Measurements from ENCODE around the gene CAPZB.

DNA sequence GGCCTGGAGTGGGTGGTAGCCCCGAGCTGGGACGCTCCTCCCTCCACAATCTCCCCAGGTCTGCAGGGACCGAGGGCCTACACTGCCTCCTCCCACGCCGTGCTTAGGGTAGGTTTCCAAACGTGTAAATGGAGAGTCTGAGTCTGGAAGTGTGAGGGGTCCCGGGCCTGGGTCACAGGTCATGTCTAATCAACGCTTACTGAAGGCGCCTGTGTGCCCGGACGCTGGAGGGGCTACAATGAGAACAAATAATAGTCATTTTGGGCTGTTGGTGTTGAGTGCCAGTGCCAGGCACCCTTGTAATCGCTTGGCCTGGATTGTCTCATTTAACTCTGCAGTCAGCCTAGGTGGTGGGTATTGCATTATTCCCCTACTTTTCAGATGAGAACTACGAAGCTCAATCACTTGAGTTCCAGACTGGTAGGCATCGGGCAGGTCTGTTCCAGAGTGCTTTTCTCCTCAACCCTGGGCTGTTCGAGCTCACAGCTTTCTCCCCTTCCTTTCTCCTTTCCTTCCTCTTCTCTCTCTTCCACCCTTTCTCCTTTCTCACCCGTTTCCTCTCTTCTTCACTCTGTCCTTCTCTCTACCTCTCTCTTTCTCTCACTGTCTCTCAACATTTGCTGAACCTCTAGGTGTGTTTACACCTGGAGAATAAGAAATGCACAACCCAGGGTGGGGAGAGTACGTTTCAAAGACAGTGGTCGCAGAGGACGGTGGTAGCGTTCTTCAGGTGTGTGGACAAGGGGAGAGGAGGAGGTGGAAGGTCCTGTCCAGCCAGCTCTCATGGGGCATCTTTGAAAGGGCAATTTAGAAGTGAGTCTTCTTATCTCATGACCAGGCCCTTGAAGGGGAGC, 172.3 kb downstream of the CAPZB start:
- TF ChIP-seq EZH2 (IDR thresholded peaks at IDR 0.05; ENCODE audit: borderline replicate concordance, low read length), result no peak
- TF ChIP-seq, protein P1, sequence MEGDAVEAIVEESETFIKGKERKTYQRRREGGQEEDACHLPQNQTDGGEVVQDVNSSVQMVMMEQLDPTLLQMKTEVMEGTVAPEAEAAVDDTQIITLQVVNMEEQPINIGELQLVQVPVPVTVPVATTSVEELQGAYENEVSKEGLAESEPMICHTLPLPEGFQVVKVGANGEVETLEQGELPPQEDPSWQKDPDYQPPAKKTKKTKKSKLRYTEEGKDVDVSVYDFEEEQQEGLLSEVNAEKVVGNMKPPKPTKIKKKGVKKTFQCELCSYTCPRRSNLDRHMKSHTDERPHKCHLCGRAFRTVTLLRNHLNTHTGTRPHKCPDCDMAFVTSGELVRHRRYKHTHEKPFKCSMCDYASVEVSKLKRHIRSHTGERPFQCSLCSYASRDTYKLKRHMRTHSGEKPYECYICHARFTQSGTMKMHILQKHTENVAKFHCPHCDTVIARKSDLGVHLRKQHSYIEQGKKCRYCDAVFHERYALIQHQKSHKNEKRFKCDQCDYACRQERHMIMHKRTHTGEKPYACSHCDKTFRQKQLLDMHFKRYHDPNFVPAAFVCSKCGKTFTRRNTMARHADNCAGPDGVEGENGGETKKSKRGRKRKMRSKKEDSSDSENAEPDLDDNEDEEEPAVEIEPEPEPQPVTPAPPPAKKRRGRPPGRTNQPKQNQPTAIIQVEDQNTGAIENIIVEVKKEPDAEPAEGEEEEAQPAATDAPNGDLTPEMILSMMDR (IDR thresholded peaks at IDR 0.05; ENCODE audit: low read length), result no peak

All from OCI-LY1 (cell line).